ENCODE measurements around the gene SP2.

DNA sequence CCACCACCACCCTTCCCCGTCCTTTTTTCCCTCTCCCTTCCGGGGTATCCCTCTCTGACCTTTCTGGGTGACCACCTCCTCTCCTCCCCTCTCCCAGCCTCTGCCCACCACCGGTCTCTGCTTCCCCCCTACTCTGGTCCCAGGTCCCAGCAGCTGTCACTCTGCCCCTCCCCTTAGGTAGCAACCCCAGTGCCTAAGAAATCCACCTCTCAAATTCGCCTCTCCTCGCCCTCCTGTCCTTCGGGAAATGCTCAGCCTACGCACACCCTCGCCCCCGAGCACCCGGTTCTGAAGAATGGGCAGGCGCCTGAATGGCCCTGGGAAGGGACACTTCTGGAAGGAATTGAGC lies 44.3 kb upstream of the SP2 start:
- TF ChIP-seq, protein P1, sequence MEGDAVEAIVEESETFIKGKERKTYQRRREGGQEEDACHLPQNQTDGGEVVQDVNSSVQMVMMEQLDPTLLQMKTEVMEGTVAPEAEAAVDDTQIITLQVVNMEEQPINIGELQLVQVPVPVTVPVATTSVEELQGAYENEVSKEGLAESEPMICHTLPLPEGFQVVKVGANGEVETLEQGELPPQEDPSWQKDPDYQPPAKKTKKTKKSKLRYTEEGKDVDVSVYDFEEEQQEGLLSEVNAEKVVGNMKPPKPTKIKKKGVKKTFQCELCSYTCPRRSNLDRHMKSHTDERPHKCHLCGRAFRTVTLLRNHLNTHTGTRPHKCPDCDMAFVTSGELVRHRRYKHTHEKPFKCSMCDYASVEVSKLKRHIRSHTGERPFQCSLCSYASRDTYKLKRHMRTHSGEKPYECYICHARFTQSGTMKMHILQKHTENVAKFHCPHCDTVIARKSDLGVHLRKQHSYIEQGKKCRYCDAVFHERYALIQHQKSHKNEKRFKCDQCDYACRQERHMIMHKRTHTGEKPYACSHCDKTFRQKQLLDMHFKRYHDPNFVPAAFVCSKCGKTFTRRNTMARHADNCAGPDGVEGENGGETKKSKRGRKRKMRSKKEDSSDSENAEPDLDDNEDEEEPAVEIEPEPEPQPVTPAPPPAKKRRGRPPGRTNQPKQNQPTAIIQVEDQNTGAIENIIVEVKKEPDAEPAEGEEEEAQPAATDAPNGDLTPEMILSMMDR (IDR thresholded peaks at IDR 0.05 in 8 of 11, conservative IDR thresholded peaks at IDR 0.05 in 3 of 11): no peak
- no peak for TF ChIP-seq POLR2A (IDR thresholded peaks at IDR 0.05)

Data from spleen (tissue), 7 donors.